ENCODE results near the gene SMIM38. TPM values are rescaled to one million over a fixed set of nuclear protein-coding genes. Genes with fewer than 3 reads are reported as not detected.

The SMIM38 gene
- total RNA-seq, 1 donor from 2014 or later: not detected

- H3K9me3 ChIP-seq (ENCODE audit: insufficient read depth, low read depth, low read length): peaks cover 6% of the 10 kb centered on the region
- H3K4me1 ChIP-seq (ENCODE audit: insufficient read depth, low read length): peaks cover 12% of the 10 kb centered on the region
- FAIRE-seq (no peak), DNase-seq (ENCODE audit: low read depth) (no peak)
- H3K79me2 ChIP-seq (ENCODE audit: insufficient read depth, low read length): no peaks in the 10 kb centered on the region
- TF ChIP-seq EZH2 (IDR thresholded peaks at IDR 0.05; ENCODE audit: insufficient read depth, low read length): no peak
- H3K27me3 Mint-ChIP-seq (ENCODE audit: low read depth, unreplicated experiment): peaks cover 42% of the 10 kb centered on the region
- H3K27ac ChIP-seq (ENCODE audit: low read depth, low read length): no peak overlapping the region
- peaks cover 17% of the 10 kb centered on the region for H3K9me3 Mint-ChIP-seq (ENCODE audit: unreplicated experiment)
- H3K27me3 ChIP-seq (ENCODE audit: insufficient read depth, low read length): no peaks in the 10 kb centered on the region
- H3K4me3 ChIP-seq (ENCODE audit: insufficient read depth, low read depth, low read length): no peak overlapping the region
- no peaks in the 10 kb centered on the region for H3K36me3 ChIP-seq (ENCODE audit: insufficient read depth, low read length)
- no peaks in the 10 kb centered on the region for H4K20me1 ChIP-seq (ENCODE audit: insufficient read depth, low read length)
- peaks cover 3% of the 10 kb centered on the region for H3K36me3 Mint-ChIP-seq (ENCODE audit: low read depth, unreplicated experiment)
- no peak overlapping the region for H3K4me2 ChIP-seq (ENCODE audit: low read length)
- H3K4me3 Mint-ChIP-seq (ENCODE audit: unreplicated experiment): no peak overlapping the region
- peak overlapping the region; percentile 63 for H3K27ac Mint-ChIP-seq (ENCODE audit: unreplicated experiment)
- no peak overlapping the region for H2AFZ ChIP-seq (ENCODE audit: low read depth, low read length)
- no peak overlapping the region for H3K9ac ChIP-seq (ENCODE audit: low read length)
- peaks cover 7% of the 10 kb centered on the region for H3K4me1 Mint-ChIP-seq (ENCODE audit: low read depth, unreplicated experiment)
Measured at GRCh38 chr11:69167916-69168691, 12.4 kb downstream of the SMIM38 start.

GRCh38 chr11:69169479-69169878, 13.7 kb downstream of the SMIM38 start:
- peaks cover 10% of the 10 kb centered on the region for H3K9me3 Mint-ChIP-seq (ENCODE audit: unreplicated experiment)
- no peak for DNase-seq (ENCODE audit: low read depth)
- Histone ChIP-seq H2AFZ (ENCODE audit: low read depth, low read length) (no peak overlapping the region), H3K27ac (ENCODE audit: low read depth, low read length) (no peak overlapping the region), H4K20me1 (ENCODE audit: insufficient read depth, low read length) (no peaks in the 10 kb centered on the region), H3K4me1 (ENCODE audit: insufficient read depth, low read length) (peaks cover 12% of the 10 kb centered on the region), H3K36me3 (ENCODE audit: insufficient read depth, low read length) (no peaks in the 10 kb centered on the region), H3K9me3 (ENCODE audit: insufficient read depth, low read depth, low read length) (peaks cover 6% of the 10 kb centered on the region), H3K4me3 (ENCODE audit: insufficient read depth, low read depth, low read length) (no peak overlapping the region), H3K4me2 (ENCODE audit: low read length) (no peak overlapping the region), H3K27me3 (ENCODE audit: insufficient read depth, low read length) (no peaks in the 10 kb centered on the region), H3K79me2 (ENCODE audit: insufficient read depth, low read length) (no peaks in the 10 kb centered on the region), H3K9ac (ENCODE audit: low read length) (no peak overlapping the region)
- no peak overlapping the region for H3K27ac Mint-ChIP-seq (ENCODE audit: unreplicated experiment)
- H3K4me3 Mint-ChIP-seq (ENCODE audit: unreplicated experiment): no peak overlapping the region
- peaks cover 54% of the 10 kb centered on the region for H3K27me3 Mint-ChIP-seq (ENCODE audit: low read depth, unreplicated experiment)
- no peak for FAIRE-seq
- TF ChIP-seq CTCF (IDR thresholded peaks at IDR 0.05; ENCODE audit: insufficient read depth, low read depth, low read length) (no peak), EZH2 (IDR thresholded peaks at IDR 0.05; ENCODE audit: insufficient read depth, low read length) (no peak)
- H3K36me3 Mint-ChIP-seq (ENCODE audit: low read depth, unreplicated experiment): peaks cover 3% of the 10 kb centered on the region
- H3K4me1 Mint-ChIP-seq (ENCODE audit: low read depth, unreplicated experiment): peaks cover 7% of the 10 kb centered on the region

- no peak for TF ChIP-seq EZH2 (IDR thresholded peaks at IDR 0.05; ENCODE audit: insufficient read depth, low read length)
- TF ChIP-seq CTCF (IDR thresholded peaks at IDR 0.05; ENCODE audit: insufficient read depth, low read depth, low read length): no peak
- Histone ChIP-seq H3K79me2 (ENCODE audit: insufficient read depth, low read length) (no peaks in the 10 kb centered on the region), H3K4me3 (ENCODE audit: insufficient read depth, low read depth, low read length) (no peak overlapping the region), H3K4me2 (ENCODE audit: low read length) (no peak overlapping the region), H3K9me3 (ENCODE audit: insufficient read depth, low read depth, low read length) (peaks cover 12% of the 10 kb centered on the region), H3K27ac (ENCODE audit: low read depth, low read length) (no peak overlapping the region), H3K27me3 (ENCODE audit: insufficient read depth, low read length) (no peaks in the 10 kb centered on the region), H2AFZ (ENCODE audit: low read depth, low read length) (no peak overlapping the region), H4K20me1 (ENCODE audit: insufficient read depth, low read length) (no peaks in the 10 kb centered on the region), H3K4me1 (ENCODE audit: insufficient read depth, low read length) (peaks cover 12% of the 10 kb centered on the region), H3K9ac (ENCODE audit: low read length) (no peak overlapping the region), H3K36me3 (ENCODE audit: insufficient read depth, low read length) (no peaks in the 10 kb centered on the region)
- peaks cover 7% of the 10 kb centered on the region for H3K4me1 Mint-ChIP-seq (ENCODE audit: low read depth, unreplicated experiment)
- peaks cover 60% of the 10 kb centered on the region for H3K27me3 Mint-ChIP-seq (ENCODE audit: low read depth, unreplicated experiment)
- no peak overlapping the region for H3K27ac Mint-ChIP-seq (ENCODE audit: unreplicated experiment)
- FAIRE-seq (no peak), DNase-seq (ENCODE audit: low read depth) (no peak)
- no peaks in the 10 kb centered on the region for H3K36me3 Mint-ChIP-seq (ENCODE audit: low read depth, unreplicated experiment)
- no peak overlapping the region for H3K4me3 Mint-ChIP-seq (ENCODE audit: unreplicated experiment)
- peaks cover 13% of the 10 kb centered on the region for H3K9me3 Mint-ChIP-seq (ENCODE audit: unreplicated experiment)
Measured at GRCh38 chr11:69170704-69171103, 15.0 kb downstream of the SMIM38 start.
